Measurements from ENCODE around the gene PRICKLE3. TPM values are rescaled to one million over a fixed set of nuclear protein-coding genes. Genes with fewer than 3 reads are reported as not detected.

The PRICKLE3 gene
- total and polyA plus RNA-seq, 3 donors from 2014 or later, result 2.7 to 9.9 (median 6.1) TPM

DNA sequence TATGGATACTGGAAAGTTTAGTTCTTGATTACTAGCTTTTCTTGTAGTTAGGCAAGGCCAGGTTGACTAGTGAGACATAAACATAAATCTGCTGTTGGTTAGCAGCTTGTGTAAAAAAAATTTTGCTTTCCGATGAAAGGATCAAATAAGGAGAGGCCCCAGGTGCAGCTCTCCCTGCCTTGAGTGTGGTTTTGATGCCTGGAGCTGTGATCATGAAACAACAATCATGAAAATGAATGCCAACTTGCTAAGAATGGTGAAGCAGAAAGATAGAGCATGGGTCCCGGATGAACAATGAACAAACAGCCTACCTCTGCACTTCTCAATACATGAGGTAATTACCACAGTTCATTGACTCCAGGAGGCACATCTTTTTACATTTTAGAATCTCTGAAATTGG lies 28.2 kb upstream of the PRICKLE3 start:
- Histone ChIP-seq H3K27ac (no peak overlapping the region), H3K27me3 (no peaks in the 10 kb centered on the region), H3K4me1 (no peaks in the 10 kb centered on the region), H3K4me3 (no peak overlapping the region), H3K36me3 (ENCODE audit: low read depth, missing control alignments) (no peaks in the 10 kb centered on the region), H3K9me3 (no peaks in the 10 kb centered on the region)
- DNase-seq, result no peak
- intact Hi-C loops (cut with DNase I; ENCODE audit: low total_unique reads), result no loop called here
- 67 to 88% methylated on average over 2 of the region's 2 CpGs for WGBS, 2 donors
- no peak for TF ChIP-seq POLR2A (IDR thresholded peaks at IDR 0.05)
- TF ChIP-seq, protein P1, sequence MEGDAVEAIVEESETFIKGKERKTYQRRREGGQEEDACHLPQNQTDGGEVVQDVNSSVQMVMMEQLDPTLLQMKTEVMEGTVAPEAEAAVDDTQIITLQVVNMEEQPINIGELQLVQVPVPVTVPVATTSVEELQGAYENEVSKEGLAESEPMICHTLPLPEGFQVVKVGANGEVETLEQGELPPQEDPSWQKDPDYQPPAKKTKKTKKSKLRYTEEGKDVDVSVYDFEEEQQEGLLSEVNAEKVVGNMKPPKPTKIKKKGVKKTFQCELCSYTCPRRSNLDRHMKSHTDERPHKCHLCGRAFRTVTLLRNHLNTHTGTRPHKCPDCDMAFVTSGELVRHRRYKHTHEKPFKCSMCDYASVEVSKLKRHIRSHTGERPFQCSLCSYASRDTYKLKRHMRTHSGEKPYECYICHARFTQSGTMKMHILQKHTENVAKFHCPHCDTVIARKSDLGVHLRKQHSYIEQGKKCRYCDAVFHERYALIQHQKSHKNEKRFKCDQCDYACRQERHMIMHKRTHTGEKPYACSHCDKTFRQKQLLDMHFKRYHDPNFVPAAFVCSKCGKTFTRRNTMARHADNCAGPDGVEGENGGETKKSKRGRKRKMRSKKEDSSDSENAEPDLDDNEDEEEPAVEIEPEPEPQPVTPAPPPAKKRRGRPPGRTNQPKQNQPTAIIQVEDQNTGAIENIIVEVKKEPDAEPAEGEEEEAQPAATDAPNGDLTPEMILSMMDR (IDR thresholded peaks at IDR 0.05), result no peak

DNA sequence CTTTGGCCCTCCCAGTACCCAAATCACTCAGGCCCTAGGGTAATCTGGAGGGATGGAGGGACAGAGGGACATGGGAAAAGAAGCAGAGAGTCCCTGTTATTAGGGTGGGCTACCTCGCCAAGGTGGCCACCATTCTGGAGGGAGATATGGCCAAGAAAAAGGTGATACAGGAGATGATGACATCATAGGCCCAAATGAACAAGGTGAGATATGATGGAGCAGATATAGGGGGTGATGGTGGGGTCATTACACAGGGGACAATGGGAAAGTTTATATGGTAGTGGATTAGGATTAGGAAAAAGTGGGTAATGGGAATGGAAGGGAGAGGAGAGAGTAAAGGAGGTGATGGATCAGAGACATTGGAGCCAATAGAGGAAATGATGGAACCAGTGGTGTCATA lies 26.7 kb upstream of the PRICKLE3 start:
- H3K27me3 ChIP-seq, result no peaks in the 10 kb centered on the region
- H3K36me3 ChIP-seq (ENCODE audit: low read depth, missing control alignments), result no peaks in the 10 kb centered on the region
- no peak for DNase-seq
- no peak overlapping the region for H3K4me3 ChIP-seq
- no peaks in the 10 kb centered on the region for H3K4me1 ChIP-seq
- H3K27ac ChIP-seq, result no peak overlapping the region
- TF ChIP-seq, protein P1 (IDR thresholded peaks at IDR 0.05), result no peak
- no peak for TF ChIP-seq POLR2A (IDR thresholded peaks at IDR 0.05)
- WGBS, 2 donors, result 80 to 83% methylated on average over 1 of the region's 1 CpG
- intact Hi-C loops (cut with DNase I; ENCODE audit: low total_unique reads), result no loop called here
- H3K9me3 ChIP-seq, result no peaks in the 10 kb centered on the region

DNA sequence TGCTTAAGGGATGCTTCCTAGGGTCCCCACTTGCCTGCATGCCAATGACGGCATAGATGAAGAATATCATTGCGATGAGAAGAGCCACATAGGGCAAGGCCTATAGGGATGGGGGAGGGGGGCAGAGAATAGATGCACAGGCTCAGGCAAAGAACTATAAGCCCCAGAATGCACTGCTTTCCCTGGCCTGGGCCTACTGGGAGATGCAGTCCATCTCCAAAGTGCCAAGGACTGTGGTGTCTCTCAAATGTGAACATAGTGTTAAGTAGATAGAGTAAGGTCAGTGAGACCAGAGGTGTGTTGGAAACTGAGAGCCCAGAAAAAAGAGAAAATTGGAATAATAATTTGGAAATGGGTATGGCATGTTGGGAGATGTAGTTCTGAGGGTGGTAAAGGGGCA lies 26.0 kb upstream of the PRICKLE3 start:
- Histone ChIP-seq H3K27me3 (no peaks in the 10 kb centered on the region), H3K4me3 (no peak overlapping the region), H3K9me3 (no peaks in the 10 kb centered on the region), H3K4me1 (no peaks in the 10 kb centered on the region), H3K27ac (no peak overlapping the region), H3K36me3 (ENCODE audit: low read depth, missing control alignments) (no peaks in the 10 kb centered on the region)
- 86 to 100% methylated on average over 2 of the region's 2 CpGs for WGBS, 2 donors
- intact Hi-C loops (cut with DNase I; ENCODE audit: low total_unique reads), result no loop called here
- no peak for DNase-seq
- TF ChIP-seq, protein P1 (IDR thresholded peaks at IDR 0.05), result no peak
- no peak for TF ChIP-seq POLR2A (IDR thresholded peaks at IDR 0.05)

DNA sequence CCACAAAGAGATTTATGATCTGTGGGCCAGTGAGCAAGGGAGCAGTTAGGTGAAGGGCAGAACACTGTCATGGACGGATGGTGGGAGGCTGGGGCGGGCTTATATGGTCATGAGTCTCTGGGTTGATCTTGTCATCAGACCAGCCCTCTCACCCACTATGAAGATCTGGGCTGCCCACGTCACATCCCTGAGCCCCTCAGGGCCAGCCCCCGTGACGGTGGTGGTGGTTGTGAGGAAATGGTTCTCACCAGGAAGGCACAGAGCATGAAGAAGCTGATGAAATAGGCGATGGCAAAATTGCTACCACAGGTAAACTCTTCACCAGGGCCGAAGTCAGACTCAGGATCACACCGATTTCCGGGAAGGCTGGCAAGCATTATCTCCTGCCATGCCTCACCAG lies 24.9 kb upstream of the PRICKLE3 start:
- Histone ChIP-seq H3K27me3 (no peaks in the 10 kb centered on the region), H3K36me3 (ENCODE audit: low read depth, missing control alignments) (no peaks in the 10 kb centered on the region), H3K4me1 (no peaks in the 10 kb centered on the region), H3K4me3 (no peak overlapping the region), H3K27ac (no peak overlapping the region), H3K9me3 (no peaks in the 10 kb centered on the region)
- 81 to 93% methylated on average over 8 to 9 of the region's 9 CpGs for WGBS, 2 donors
- intact Hi-C loops (cut with DNase I; ENCODE audit: low total_unique reads), result no loop called here
- DNase-seq, result no peak
- TF ChIP-seq, protein P1 (IDR thresholded peaks at IDR 0.05), result no peak
- TF ChIP-seq POLR2A (IDR thresholded peaks at IDR 0.05), result no peak

DNA sequence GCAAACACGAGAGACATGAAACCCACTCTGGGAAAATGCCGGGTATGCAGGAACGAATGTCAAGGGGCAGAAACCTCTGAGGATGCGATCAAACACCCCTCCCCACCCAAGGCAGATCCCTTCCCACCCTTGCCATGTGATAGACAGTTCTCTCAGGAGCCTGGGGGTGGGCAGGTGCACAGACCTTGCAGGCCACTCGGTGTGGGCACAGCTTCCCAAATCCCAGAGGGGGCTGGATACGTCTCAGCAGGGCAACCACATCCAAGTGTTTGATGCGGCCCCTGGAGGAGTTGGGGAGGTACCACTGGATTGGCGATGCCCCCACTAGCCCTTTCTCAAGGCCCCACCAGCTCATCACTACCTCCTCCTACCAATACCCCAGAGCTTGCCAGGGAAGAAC lies 24.2 kb upstream of the PRICKLE3 start:
- Histone ChIP-seq H3K4me1 (no peaks in the 10 kb centered on the region), H3K4me3 (no peak overlapping the region), H3K36me3 (ENCODE audit: low read depth, missing control alignments) (no peaks in the 10 kb centered on the region), H3K9me3 (no peaks in the 10 kb centered on the region), H3K27ac (no peak overlapping the region), H3K27me3 (no peaks in the 10 kb centered on the region)
- 81% methylated on average over 4 of the region's 8 CpGs; no CpG with 5 or more reads in 1 of the 2 donors for WGBS, 2 donors
- TF ChIP-seq POLR2A (IDR thresholded peaks at IDR 0.05), result no peak
- TF ChIP-seq, protein P1 (IDR thresholded peaks at IDR 0.05), result no peak
- no peak for DNase-seq
- intact Hi-C loops (cut with DNase I; ENCODE audit: low total_unique reads), result no loop called here

Measured in testis (tissue), 3 donors.